ENCODE measurements around the gene DDAH1. TPM values are rescaled to one million over a fixed set of nuclear protein-coding genes. Genes with fewer than 3 reads are reported as not detected.

DDAH1 gene
- total RNA-seq, 2 donors from 2014 or later = 11.2 to 31.4 TPM

DNA sequence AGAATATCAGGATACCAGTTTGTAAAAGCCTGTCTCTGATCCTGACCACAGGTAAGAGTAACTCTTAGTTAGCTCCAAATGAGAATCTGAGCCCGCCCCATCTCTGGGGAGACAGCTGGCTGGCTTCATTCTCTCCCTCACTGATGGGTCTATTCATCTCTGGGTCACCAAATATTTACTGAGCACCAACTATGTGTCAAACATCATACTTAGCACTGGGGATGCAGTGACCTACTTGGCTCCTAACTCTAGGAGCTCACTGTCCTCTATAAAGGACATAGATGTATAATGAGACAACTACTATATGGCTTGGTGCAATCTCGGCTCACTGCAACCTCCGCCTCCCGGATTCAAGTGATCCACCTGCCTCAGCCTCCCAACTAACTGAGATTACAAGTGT is 158.7 kb downstream of the DDAH1 start:
- ATAC-seq (no peak), DNase-seq (no peak)
- WGBS, 2 donors = 94 to 95% methylated on average over 4 of the region's 4 CpGs
- Histone ChIP-seq H3K27me3 (no peaks in the 10 kb centered on the region), H3K4me1 (peaks cover 7% of the 10 kb centered on the region), H3K4me3 (no peak overlapping the region), H3K9me3 (no peaks in the 10 kb centered on the region), H3K36me3 (replicated peaks in 1 of 2; ENCODE audit: insufficient read depth in 1 of 2, low read depth in 2 of 2) (no peaks in the 10 kb centered on the region), H3K27ac (no peak overlapping the region)
- intact Hi-C loops (cut with DNase I) = loop anchor here (5.0 to 10.0 kb wide), 2 partner anchors 196 to 279 kb away; partner anchors contain the start of gene CCN1
- TF ChIP-seq, protein P1, sequence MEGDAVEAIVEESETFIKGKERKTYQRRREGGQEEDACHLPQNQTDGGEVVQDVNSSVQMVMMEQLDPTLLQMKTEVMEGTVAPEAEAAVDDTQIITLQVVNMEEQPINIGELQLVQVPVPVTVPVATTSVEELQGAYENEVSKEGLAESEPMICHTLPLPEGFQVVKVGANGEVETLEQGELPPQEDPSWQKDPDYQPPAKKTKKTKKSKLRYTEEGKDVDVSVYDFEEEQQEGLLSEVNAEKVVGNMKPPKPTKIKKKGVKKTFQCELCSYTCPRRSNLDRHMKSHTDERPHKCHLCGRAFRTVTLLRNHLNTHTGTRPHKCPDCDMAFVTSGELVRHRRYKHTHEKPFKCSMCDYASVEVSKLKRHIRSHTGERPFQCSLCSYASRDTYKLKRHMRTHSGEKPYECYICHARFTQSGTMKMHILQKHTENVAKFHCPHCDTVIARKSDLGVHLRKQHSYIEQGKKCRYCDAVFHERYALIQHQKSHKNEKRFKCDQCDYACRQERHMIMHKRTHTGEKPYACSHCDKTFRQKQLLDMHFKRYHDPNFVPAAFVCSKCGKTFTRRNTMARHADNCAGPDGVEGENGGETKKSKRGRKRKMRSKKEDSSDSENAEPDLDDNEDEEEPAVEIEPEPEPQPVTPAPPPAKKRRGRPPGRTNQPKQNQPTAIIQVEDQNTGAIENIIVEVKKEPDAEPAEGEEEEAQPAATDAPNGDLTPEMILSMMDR (IDR thresholded peaks at IDR 0.05) = no peak
- TF ChIP-seq POLR2A (IDR thresholded peaks at IDR 0.05) = no peak

DNA sequence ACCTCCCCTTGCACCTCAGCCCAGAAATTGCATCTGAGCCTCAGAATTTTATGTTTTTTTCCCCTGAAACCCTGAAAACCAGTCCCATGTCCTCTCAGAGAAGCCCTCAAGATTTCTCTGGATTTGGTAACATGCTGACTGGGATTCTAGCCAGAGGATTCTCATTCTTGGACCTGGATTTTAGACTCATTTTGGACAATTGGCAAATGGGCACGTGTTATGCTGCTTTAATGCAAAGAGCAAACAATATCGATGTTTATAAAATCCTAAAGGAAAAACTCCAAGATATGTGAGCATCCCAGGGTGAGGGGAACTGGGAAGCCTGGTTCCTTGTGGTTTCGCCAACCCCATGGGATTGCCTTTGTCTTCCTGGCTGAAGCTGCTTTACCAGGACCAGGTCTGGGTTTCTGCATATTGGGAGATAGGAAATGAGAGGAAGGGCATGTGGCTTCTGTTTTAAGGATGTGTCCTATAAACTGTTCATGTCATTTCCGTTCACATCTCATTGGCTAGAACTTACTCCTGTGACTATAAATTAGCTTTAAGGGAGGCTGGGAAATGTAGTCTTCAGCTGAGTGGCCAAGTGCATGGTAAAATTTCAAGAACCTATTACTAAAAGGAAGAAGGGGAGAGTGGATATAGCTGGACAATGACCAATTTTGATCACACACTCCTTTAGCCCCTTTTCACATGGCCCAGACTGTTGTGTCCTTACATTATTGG is 161.4 kb downstream of the DDAH1 start:
- Histone ChIP-seq H3K4me3 (no peak overlapping the region), H3K4me1 (peaks cover 7% of the 10 kb centered on the region), H3K27ac (no peak overlapping the region), H3K36me3 (replicated peaks in 1 of 2; ENCODE audit: insufficient read depth in 1 of 2, low read depth in 2 of 2) (no peaks in the 10 kb centered on the region), H3K9me3 (no peaks in the 10 kb centered on the region), H3K27me3 (no peaks in the 10 kb centered on the region)
- WGBS, 2 donors = 80 to 86% methylated on average over 4 of the region's 4 CpGs
- ATAC-seq (no peak), DNase-seq (no peak)
- intact Hi-C loops (cut with DNase I) = loop anchor here (10.0 kb wide), 1 partner anchor 281 kb away; the partner anchor contains the start of gene CCN1
- TF ChIP-seq, protein P1 (IDR thresholded peaks at IDR 0.05) = no peak
- no peak for TF ChIP-seq POLR2A (IDR thresholded peaks at IDR 0.05)

DNA sequence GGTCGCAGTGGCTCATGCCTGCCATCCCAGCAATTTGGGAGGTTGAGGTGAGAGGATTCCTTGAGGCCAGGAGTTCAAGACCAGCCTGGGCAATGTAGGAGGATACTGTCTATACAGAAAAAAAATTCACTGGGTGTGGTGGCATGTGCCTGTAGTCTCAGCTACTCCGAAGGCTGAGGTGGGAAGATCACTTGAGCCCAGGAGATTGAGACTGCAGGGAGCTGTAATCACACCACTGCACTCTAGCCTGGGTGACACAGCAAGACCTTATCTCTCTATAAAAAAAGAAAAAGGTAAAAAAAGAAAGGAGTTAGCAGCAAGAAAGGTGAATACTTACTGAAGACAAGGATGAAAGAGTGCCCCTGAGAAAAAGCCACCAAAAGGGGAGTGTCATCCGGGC is 164.8 kb downstream of the DDAH1 start:
- no peak for DNase-seq
- ATAC-seq = no peak
- H3K36me3 ChIP-seq (replicated peaks in 1 of 2; ENCODE audit: insufficient read depth in 1 of 2, low read depth in 2 of 2) = no peaks in the 10 kb centered on the region
- TF ChIP-seq, protein P1 (IDR thresholded peaks at IDR 0.05) = no peak
- no peak for TF ChIP-seq POLR2A (IDR thresholded peaks at IDR 0.05)
- WGBS, 2 donors = 60 to 65% methylated on average over 3 of the region's 3 CpGs
- H3K4me1 ChIP-seq = peaks cover 17% of the 10 kb centered on the region
- H3K9me3 ChIP-seq = no peaks in the 10 kb centered on the region
- H3K4me3 ChIP-seq = no peak overlapping the region
- no peaks in the 10 kb centered on the region for H3K27me3 ChIP-seq
- no peak overlapping the region for H3K27ac ChIP-seq
- intact Hi-C loops (cut with DNase I) = loop anchor here (10.0 kb wide), 1 partner anchor 285 kb away; the partner anchor contains the start of gene CCN1

DNA sequence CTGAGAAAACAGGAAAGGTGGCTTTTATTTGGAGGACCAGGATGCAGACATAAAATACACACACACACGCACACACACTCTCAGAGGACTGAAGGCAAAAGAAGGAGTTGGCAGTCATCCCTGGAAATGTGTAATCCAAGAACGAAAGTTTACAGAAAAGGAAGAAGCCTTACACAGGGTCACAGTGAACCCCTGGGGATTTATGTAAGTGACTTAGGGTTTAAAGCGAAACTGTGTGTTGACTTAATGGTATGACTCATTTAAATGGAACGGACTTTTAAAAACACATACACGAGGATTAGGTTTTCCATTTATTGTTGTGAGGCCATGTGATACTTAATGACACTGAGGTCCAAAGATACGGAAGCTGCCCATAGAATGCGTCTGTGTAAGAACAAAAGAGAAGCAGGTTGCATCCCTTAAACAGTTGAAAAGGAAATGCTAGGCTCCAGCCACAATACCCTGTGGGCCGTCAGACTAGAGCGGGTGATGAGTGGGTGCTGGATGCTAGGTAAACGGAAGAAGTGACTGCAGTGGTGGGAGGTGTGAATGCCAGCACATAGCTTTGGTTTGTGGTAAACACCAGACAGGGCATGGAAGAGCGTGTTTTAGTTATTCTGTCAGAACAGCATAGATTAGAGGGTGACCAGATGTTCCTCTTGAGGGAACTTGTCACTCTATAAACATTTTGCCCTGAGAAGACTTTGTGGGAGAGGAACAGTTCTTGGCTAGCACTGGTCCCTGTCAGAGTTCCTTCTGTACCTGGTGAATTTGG is 166.9 kb downstream of the DDAH1 start:
- H3K4me3 ChIP-seq = no peak overlapping the region
- DNase-seq = peak; percentile 55 to 85 (median 68)
- peaks cover 17% of the 10 kb centered on the region for H3K4me1 ChIP-seq
- 27 to 29% methylated on average over 11 of the region's 11 CpGs for WGBS, 2 donors
- no peaks in the 10 kb centered on the region for H3K36me3 ChIP-seq (replicated peaks in 1 of 2; ENCODE audit: insufficient read depth in 1 of 2, low read depth in 2 of 2)
- intact Hi-C loops (cut with DNase I) = no loop called here
- H3K27ac ChIP-seq = peak overlapping the region; percentile 76 to 78 (median 77)
- ATAC-seq = peak; percentile 83
- no peaks in the 10 kb centered on the region for H3K9me3 ChIP-seq
- TF ChIP-seq, protein P1 (IDR thresholded peaks at IDR 0.05) = no peak
- peak in 2 of 3 donors; percentile 32 to 48 for TF ChIP-seq POLR2A (IDR thresholded peaks at IDR 0.05)
- no peaks in the 10 kb centered on the region for H3K27me3 ChIP-seq

Data from body of pancreas (tissue), 4 donors.